Stimulated activated CD8-positive, alpha-beta memory T cell treated with anti-CD3 and anti-CD28 coated beads, Interleukin-4, amount 100 ng/mL, for 1 hour (primary cell): ENCODE data around the gene CHKA.

Source experiments
- DNase-seq, 2 donors: peaks; one replicate each; pipeline ENCODE4 v3.0.0-alpha.2; 2020; ENCODE audit warnings: low read depth in 2 of 2, low spot score in 1 of 2

CHKA gene

GRCh38 chr11:68047437-68048290, 73.5 kb downstream of the CHKA start:
- DNase-seq, result no peak

DNA sequence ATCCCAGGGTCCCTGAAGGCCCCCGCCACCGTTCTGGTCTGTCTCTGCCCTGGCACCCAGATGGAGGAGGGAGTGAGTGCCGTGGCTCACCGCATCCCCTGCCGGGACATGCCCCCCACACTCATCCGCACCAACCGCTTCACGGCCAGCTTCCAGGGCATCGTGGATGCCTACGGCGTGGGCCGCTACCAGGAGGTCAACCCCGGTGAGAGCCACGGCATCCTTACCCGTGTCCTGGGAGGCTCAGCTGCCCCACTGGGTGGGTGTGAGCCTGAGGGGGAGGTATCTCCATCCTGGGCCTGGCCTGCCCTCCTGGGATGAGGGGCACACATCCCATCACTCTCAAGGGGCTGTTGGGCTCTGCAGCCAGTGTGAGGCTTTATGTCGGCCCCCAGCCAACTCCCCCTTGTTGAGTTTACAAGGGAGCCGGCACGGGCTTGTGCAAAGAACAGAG, 76.3 kb downstream of the CHKA start:
- no peak for DNase-seq

DNA sequence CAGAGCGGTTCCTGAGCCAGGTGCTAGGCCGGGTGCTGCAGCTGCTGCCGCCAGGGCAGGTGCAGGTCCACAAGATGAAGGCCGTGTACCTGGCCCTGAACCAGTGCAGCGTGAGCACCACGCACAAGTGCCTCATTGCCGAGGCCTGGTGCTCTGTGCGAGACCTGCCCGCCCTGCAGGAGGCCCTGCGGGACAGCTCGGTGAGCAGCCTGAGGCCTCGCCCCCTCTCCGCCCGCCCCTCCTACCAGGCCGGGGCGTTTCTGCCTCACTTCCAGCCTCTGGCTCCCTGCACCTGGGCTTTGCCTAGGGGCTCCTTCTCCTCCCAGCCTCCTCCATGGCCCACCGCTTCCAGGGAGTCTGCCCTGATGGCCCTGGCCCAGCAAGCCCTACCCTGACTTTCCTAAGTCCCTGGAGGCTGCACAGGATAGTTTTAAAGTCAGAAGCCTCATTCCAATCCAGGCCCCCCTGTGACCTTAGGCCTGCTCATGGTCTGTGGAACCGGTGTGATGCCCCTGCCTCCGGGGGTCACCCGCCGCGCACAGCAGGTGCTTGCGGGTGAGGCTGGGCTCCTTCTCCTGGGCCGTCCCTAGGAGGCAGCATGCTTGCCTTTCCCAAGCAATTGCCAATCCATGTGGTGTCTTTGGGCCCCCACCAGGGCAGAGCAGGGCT, 76.9 kb downstream of the CHKA start:
- no peak for DNase-seq

DNA sequence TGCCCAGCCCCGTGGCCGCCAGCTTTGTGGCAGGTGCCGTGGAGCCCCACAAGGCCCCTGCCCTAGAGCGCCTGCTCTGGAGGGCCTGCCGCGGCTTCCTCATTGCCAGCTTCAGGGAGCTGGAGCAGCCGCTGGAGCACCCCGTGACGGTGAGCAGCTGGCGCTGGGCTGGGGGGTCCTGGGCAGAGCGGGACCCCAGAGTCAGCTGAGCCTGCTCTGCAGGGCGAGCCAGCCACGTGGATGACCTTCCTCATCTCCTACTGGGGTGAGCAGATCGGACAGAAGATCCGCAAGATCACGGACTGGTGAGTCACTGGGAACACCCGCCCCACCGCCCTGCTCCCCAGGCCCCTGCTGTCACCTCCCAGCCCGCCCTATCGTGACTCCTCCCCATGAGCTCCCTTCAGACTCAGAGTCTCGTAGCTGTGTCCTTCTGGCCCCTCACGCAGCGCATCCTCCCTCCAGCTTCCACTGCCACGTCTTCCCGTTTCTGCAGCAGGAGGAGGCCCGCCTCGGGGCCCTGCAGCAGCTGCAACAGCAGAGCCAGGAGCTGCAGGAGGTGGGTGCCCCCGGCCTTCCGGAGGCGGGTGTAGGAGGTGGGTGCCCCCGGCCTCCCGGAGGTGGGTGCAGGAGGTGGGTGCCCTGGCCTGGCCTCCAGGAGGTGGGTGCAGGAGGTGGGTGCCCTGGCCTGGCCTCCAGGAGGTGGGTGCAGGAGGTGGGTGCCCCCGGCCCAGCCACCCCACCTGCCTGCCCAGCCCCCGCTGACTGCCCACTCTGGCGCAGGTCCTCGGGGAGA, 77.6 kb downstream of the CHKA start:
- DNase-seq, result no peak

DNA sequence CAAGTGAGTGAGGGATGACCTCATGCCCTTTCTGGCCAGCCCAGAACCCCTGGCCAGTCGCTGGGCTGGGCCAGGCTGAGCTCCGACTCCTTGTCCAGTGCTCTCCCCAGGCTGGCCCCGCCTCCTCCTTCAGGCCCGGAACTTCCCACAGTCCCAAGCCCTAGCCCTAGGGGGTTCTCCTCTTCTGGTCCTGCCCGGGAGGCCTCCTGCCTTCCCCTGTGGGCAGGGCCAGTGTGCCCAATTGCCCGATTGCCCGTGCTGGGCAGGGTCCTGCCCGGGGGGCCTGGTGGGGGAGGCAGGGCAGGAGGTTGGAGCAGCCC, 78.2 kb downstream of the CHKA start:
- DNase-seq, result no peak

- no peak for DNase-seq
Measured at GRCh38 chr11:68042219-68043028, 78.8 kb downstream of the CHKA start.

DNA sequence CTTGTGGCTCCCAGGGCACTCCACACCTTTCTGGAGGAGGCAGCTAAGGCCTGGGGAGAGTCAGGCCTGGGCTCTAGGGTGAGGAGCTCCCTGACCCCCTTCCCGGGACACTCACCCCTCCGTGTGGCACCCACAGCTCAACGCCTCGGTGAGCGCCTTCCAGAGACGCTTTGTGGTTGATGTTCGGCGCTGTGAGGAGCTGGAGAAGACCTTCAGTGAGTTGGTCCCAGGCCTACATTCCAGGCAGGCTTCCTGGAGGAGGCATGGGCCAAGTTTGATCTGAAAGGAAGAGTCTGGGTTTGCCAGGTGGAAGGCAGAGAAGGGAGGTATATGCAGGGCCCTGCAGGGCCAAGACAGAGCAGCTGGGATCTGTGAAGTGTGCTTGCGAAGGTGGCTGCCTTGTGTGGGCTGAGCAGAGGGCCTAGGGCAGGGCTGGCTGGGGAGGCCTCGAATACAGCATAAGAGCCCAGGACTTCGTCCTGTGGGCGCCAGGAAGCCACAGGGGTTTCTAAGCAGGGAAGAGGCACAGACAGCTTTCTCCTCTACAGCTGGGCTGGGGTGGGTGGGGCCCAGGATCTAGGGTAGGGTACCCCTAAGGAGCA, 79.5 kb downstream of the CHKA start:
- DNase-seq, result no peak

- DNase-seq, result no peak
Measured at GRCh38 chr11:68040957-68041591, 80.1 kb downstream of the CHKA start.

GRCh38 chr11:68040101-68040956, 80.9 kb downstream of the CHKA start:
- DNase-seq, result peak in 1 of 2 donors; percentile 9

GRCh38 chr11:68039526-68040086, 81.6 kb downstream of the CHKA start:
- DNase-seq, result no peak

- DNase-seq, result peak in 1 of 2 donors; percentile 17
Measured at GRCh38 chr11:68038718-68039525, 82.3 kb downstream of the CHKA start, which contains the start of gene TCIRG1. Gene TCIRG1 (plus strand): TSS chr11:68039025. CDS start chr11:68041272, 2,247 bp downstream.

DNA sequence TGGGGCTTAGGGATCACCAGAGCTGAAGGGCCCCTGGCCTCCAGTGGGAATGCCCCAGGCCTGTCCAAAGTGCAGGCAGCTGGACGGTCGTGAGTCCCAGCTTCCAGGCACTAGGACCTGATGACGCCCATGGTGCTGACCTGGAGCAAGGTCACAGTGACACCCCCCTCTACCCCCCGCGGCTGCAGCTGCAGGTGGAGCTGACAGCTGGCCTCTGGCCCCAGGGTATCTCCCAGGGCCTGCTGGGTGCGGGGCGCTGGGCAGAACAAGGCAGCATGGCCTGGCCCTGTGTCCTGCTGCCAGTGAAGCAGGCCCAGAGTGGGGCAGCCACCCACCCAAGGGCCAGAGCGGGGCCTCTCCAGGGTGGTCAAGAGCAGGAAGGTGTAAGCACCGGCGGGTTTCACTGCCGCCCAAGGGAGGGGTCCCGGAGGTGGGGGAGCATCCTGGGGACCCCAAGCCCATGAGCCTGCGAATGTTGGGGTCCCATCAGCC, 82.9 kb downstream of the CHKA start:
- no peak for DNase-seq

GRCh38 chr11:68037411-68038225, 83.6 kb downstream of the CHKA start:
- DNase-seq, result no peak

GRCh38 chr11:68036717-68037239, 84.4 kb downstream of the CHKA start:
- no peak for DNase-seq

GRCh38 chr11:68036141-68036716, 85.0 kb downstream of the CHKA start:
- DNase-seq, result no peak

GRCh38 chr11:68035266-68035876, 85.8 kb downstream of the CHKA start:
- no peak for DNase-seq
